Measurements from ENCODE around the gene CCR4. TPM values are rescaled to one million over a fixed set of nuclear protein-coding genes. Genes with fewer than 3 reads are reported as not detected.

CCR4 gene
- total RNA-seq, 1 experiment from 2014 or later = 0.10 TPM

DNA sequence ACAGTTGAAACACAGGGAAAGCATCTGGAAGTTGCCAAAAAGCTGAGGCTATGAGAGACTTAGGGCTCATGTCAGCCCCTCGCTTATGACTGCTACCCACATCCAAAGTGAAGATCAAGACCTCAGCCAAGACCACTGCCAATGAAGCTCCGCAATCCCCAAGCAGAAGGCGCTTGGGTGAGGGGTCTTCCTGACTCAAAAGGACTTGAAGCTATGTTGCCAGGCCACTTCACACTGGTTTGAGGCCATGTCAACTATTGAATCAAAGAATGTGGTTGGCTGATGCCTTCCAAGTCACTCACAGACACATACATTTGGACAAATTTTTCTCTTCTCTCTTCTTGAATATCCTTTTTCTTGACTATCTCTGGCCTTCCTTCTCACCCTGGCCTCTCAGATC, 928 bp upstream of the CCR4 start:
- no TSS peak for BruUV-seq (replicated peaks)
- no peak overlapping the region for H3K27ac ChIP-seq (ENCODE audit: low read length)
- in situ Hi-C loops (cut with HindIII; ENCODE audit: low pct_unique_long_range_greater_than_20kb, low sequenced_read_pairs) (no loop called here), intact Hi-C loops (cut with micrococcal nuclease; ENCODE audit: unreplicated experiment) (no loop called here)
- no peaks in the 10 kb centered on the region for H3K27me3 ChIP-seq (ENCODE audit: control insufficient read depth, insufficient read depth, low read length)
- no peaks in the 10 kb centered on the region for H3K36me3 ChIP-seq (ENCODE audit: control insufficient read depth, insufficient read depth, low read length)
- POLR2A ChIA-PET = no interaction called here
- ATAC-seq (no peak), DNase-seq (ENCODE audit: low read depth, low spot score) (no peak)
- no peak overlapping the region for H3K4me3 ChIP-seq (ENCODE audit: low read depth in 2 of 2, low read length in 2 of 2)
- no peaks in the 10 kb centered on the region for H3K9me3 ChIP-seq (ENCODE audit: control insufficient read depth, insufficient read depth, low read depth, low read length)
- CTCF ChIA-PET = interaction anchor here (0.6 to 0.7 kb wide), 3 partner anchors 159 to 445 kb away, joined by 3 to 4 read pairs (median 3); no protein-coding TSS in a partner anchor
- no peak for TF ChIP-seq POLR2AphosphoS5 (IDR thresholded peaks at IDR 0.05; ENCODE audit: low read depth, low read length)
- no peaks in the 10 kb centered on the region for H3K4me1 ChIP-seq (ENCODE audit: control insufficient read depth, insufficient read depth, low read length)

DNA sequence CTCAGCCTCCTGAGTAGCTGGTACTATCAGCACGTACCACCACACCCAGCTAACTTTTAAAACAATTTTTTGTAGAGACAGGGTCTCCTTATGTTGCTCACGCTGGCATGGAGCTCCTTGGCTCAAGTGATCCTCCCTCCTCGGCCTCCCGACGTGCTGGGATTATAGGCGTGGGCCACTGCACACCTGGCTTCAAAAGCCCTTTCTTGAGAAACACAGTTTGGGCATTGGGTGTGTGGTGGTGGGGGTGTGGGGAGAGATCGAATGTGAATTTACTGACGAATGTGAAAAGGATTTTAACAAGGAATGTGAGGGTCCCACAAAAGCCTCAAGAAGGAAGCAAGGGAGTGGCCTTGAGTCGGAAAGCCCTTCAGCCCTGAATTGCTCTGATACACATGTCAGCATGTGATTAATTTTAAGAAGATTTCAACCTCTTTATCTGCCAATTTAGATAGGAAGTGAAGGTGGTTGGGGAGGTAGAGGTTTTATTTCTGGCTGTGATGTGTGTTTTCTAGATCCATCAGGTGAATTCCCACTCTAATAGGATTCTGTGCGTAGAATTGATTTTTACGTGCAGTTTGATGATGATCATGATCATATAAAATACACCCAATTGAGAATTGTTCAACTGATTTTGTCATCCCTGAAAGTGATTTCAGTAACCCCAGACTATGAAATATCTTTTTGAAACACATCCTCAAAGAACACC, 1.1 kb downstream of the CCR4 start:
- in situ Hi-C loops (cut with HindIII; ENCODE audit: low pct_unique_long_range_greater_than_20kb, low sequenced_read_pairs) = no loop called here
- no peak for TF ChIP-seq SIN3A (IDR thresholded peaks at IDR 0.05; ENCODE audit: borderline replicate concordance, insufficient read depth, low read depth, low read length)
- TF ChIP-seq POLR2AphosphoS5 (IDR thresholded peaks at IDR 0.05; ENCODE audit: low read depth, low read length) = no peak
- no peak for TF ChIP-seq TCF7L2 (IDR thresholded peaks at IDR 0.05; ENCODE audit: low read depth, low read length)
- TF ChIP-seq, protein P1, sequence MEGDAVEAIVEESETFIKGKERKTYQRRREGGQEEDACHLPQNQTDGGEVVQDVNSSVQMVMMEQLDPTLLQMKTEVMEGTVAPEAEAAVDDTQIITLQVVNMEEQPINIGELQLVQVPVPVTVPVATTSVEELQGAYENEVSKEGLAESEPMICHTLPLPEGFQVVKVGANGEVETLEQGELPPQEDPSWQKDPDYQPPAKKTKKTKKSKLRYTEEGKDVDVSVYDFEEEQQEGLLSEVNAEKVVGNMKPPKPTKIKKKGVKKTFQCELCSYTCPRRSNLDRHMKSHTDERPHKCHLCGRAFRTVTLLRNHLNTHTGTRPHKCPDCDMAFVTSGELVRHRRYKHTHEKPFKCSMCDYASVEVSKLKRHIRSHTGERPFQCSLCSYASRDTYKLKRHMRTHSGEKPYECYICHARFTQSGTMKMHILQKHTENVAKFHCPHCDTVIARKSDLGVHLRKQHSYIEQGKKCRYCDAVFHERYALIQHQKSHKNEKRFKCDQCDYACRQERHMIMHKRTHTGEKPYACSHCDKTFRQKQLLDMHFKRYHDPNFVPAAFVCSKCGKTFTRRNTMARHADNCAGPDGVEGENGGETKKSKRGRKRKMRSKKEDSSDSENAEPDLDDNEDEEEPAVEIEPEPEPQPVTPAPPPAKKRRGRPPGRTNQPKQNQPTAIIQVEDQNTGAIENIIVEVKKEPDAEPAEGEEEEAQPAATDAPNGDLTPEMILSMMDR (IDR thresholded peaks at IDR 0.05) = no peak
- TF ChIP-seq, protein P2, sequence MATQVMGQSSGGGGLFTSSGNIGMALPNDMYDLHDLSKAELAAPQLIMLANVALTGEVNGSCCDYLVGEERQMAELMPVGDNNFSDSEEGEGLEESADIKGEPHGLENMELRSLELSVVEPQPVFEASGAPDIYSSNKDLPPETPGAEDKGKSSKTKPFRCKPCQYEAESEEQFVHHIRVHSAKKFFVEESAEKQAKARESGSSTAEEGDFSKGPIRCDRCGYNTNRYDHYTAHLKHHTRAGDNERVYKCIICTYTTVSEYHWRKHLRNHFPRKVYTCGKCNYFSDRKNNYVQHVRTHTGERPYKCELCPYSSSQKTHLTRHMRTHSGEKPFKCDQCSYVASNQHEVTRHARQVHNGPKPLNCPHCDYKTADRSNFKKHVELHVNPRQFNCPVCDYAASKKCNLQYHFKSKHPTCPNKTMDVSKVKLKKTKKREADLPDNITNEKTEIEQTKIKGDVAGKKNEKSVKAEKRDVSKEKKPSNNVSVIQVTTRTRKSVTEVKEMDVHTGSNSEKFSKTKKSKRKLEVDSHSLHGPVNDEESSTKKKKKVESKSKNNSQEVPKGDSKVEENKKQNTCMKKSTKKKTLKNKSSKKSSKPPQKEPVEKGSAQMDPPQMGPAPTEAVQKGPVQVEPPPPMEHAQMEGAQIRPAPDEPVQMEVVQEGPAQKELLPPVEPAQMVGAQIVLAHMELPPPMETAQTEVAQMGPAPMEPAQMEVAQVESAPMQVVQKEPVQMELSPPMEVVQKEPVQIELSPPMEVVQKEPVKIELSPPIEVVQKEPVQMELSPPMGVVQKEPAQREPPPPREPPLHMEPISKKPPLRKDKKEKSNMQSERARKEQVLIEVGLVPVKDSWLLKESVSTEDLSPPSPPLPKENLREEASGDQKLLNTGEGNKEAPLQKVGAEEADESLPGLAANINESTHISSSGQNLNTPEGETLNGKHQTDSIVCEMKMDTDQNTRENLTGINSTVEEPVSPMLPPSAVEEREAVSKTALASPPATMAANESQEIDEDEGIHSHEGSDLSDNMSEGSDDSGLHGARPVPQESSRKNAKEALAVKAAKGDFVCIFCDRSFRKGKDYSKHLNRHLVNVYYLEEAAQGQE (IDR thresholded peaks at IDR 0.05; ENCODE audit: insufficient read depth in 1 of 2, low read depth in 2 of 2, low read length in 1 of 2) = no peak
- no peaks in the 10 kb centered on the region for H3K4me1 ChIP-seq (ENCODE audit: control insufficient read depth, insufficient read depth, low read length)
- H3K27ac ChIP-seq (ENCODE audit: low read length) = no peak overlapping the region
- no peak overlapping the region for H3K4me3 ChIP-seq (ENCODE audit: low read depth in 2 of 2, low read length in 2 of 2)
- ChIA-PET CTCF (no interaction called here), POLR2A (no interaction called here)
- no peaks in the 10 kb centered on the region for H3K27me3 ChIP-seq (ENCODE audit: control insufficient read depth, insufficient read depth, low read length)
- DNase-seq (ENCODE audit: low read depth, low spot score) = no peak
- no peaks in the 10 kb centered on the region for H3K9me3 ChIP-seq (ENCODE audit: control insufficient read depth, insufficient read depth, low read depth, low read length)
- no TSS peak for BruUV-seq (replicated peaks)
- H3K36me3 ChIP-seq (ENCODE audit: control insufficient read depth, insufficient read depth, low read length) = no peaks in the 10 kb centered on the region
- ATAC-seq = no peak
- intact Hi-C loops (cut with micrococcal nuclease; ENCODE audit: unreplicated experiment) = no loop called here

DNA sequence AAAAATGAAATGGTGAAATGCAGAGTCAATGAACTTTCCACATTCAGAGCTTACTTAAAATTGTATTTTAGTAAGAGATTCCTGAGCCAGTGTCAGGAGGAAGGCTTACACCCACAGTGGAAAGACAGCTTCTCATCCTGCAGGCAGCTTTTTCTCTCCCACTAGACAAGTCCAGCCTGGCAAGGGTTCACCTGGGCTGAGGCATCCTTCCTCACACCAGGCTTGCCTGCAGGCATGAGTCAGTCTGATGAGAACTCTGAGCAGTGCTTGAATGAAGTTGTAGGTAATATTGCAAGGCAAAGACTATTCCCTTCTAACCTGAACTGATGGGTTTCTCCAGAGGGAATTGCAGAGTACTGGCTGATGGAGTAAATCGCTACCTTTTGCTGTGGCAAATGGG, 3.1 kb downstream of the CCR4 start:
- ChIA-PET CTCF (no interaction called here), POLR2A (no interaction called here)
- TF ChIP-seq, protein P2 (IDR thresholded peaks at IDR 0.05; ENCODE audit: insufficient read depth in 1 of 2, low read depth in 2 of 2, low read length in 1 of 2) = no peak
- TF ChIP-seq TCF7L2 (IDR thresholded peaks at IDR 0.05; ENCODE audit: low read depth, low read length) (no peak), SIN3A (IDR thresholded peaks at IDR 0.05; ENCODE audit: borderline replicate concordance, insufficient read depth, low read depth, low read length) (no peak), POLR2AphosphoS5 (IDR thresholded peaks at IDR 0.05; ENCODE audit: low read depth, low read length) (no peak)
- TF ChIP-seq, protein P1 (IDR thresholded peaks at IDR 0.05) = no peak
- no peaks in the 10 kb centered on the region for H3K4me1 ChIP-seq (ENCODE audit: control insufficient read depth, insufficient read depth, low read length)
- no TSS peak for BruUV-seq (replicated peaks)
- no peaks in the 10 kb centered on the region for H3K9me3 ChIP-seq (ENCODE audit: control insufficient read depth, insufficient read depth, low read depth, low read length)
- no peak for ATAC-seq
- no peak for DNase-seq (ENCODE audit: low read depth, low spot score)
- intact Hi-C loops (cut with micrococcal nuclease; ENCODE audit: unreplicated experiment) (no loop called here), in situ Hi-C loops (cut with HindIII; ENCODE audit: low pct_unique_long_range_greater_than_20kb, low sequenced_read_pairs) (no loop called here)
- no peak overlapping the region for H3K27ac ChIP-seq (ENCODE audit: low read length)
- no peak overlapping the region for H3K4me3 ChIP-seq (ENCODE audit: low read depth in 2 of 2, low read length in 2 of 2)
- no peaks in the 10 kb centered on the region for H3K36me3 ChIP-seq (ENCODE audit: control insufficient read depth, insufficient read depth, low read length)
- H3K27me3 ChIP-seq (ENCODE audit: control insufficient read depth, insufficient read depth, low read length) = no peaks in the 10 kb centered on the region
